AG04450 (cell line): ENCODE results near the gene TMEFF2. TPM values are rescaled to one million over a fixed set of nuclear protein-coding genes. Genes with fewer than 3 reads are reported as not detected.
A peak's percentile ranks its signal among the peaks of the same experiment; 100 is the strongest.

ENCODE experiments used
- CTCF ChIA-PET: fragments of 300-600, 350-600 bp; formaldehyde crosslinking; extraction: SDS; loops from one replicate; lab custom pipeline; 2022; ENCODE audit warnings: antibody characterized with exemption, inconsistent platforms; lab: Charles Lee
- POLR2A ChIA-PET: fragments of 350-600 bp; formaldehyde crosslinking; extraction: SDS; loops from one replicate; lab custom pipeline; 2021; ENCODE audit warnings: antibody characterized with exemption, inconsistent platforms; lab: Yijun Ruan, JAX
- DNase-seq: peaks from one replicate; pipeline ENCODE4 v3.0.0-alpha.2; 2011; ENCODE audit warnings: low read depth, low spot score
- H3K27ac ChIP-seq: one replicate; pipeline ENCODE4 v1.5.1; 2012; ENCODE audit warnings: low read depth, low read length, control low read depth
- H3K27me3 ChIP-seq: one replicate; pipeline ENCODE4 v1.6.0; 2012; ENCODE audit warnings: low read length; ENCODE audit not compliant: control insufficient read depth, insufficient read depth
- H3K4me3 ChIP-seq: 2 replicates; pipeline ENCODE4 v1.5.1; 2011; ENCODE audit warnings: mild to moderate bottlenecking, low read depth, low read length, control low read depth
- H3K9me3 ChIP-seq: 2 replicates; pipeline ENCODE4 v1.5.1; 2012; ENCODE audit warnings: low read length; ENCODE audit not compliant: control insufficient read depth, insufficient read depth
- polyA plus RNA-seq: library from polyadenylated mRNA; depleted of rRNA; stranded (reverse); fragments of >200 nt; gene quantifications from 2 replicates; pipeline ENCODE4 v1.2.3, GENCODE V29; 2011
- TF ChIP-seq, protein P1 (sequence below): IDR thresholded peaks from 2 replicates; pipeline ENCODE4 v1.5.1; 2011; ENCODE audit warnings: low read depth, low read length, control low read depth, inconsistent platforms

Gene TMEFF2
- polyA plus RNA-seq, 1 experiment = 4.1 TPM

DNA sequence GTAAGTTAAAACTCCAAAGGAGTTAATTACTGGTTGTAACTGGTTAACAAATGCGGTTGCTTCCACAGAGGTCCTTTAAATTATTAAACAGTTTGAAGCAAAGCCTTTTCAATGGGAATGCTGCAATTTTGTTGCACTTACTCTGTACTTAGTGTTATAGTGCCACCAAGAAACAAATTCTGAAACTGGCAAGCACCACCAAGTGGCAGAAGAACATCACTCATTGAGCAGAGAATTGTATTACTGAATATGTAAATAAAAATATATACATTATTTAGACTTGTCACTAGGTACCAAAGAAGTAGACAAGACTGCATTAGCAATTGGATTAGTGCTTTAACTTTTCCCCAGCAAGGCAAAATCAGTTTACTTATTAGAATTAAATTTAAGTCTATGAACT lies 2.6 kb upstream of the TMEFF2 start:
- H3K9me3 ChIP-seq = no peaks in the 10 kb centered on the region
- peaks cover 3% of the 10 kb centered on the region for H3K27me3 ChIP-seq
- no peak overlapping the region for H3K27ac ChIP-seq
- TF ChIP-seq, protein P1, sequence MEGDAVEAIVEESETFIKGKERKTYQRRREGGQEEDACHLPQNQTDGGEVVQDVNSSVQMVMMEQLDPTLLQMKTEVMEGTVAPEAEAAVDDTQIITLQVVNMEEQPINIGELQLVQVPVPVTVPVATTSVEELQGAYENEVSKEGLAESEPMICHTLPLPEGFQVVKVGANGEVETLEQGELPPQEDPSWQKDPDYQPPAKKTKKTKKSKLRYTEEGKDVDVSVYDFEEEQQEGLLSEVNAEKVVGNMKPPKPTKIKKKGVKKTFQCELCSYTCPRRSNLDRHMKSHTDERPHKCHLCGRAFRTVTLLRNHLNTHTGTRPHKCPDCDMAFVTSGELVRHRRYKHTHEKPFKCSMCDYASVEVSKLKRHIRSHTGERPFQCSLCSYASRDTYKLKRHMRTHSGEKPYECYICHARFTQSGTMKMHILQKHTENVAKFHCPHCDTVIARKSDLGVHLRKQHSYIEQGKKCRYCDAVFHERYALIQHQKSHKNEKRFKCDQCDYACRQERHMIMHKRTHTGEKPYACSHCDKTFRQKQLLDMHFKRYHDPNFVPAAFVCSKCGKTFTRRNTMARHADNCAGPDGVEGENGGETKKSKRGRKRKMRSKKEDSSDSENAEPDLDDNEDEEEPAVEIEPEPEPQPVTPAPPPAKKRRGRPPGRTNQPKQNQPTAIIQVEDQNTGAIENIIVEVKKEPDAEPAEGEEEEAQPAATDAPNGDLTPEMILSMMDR = no peak
- ChIA-PET POLR2A (no interaction called here), CTCF (no interaction called here)
- DNase-seq = no peak
- H3K4me3 ChIP-seq = no peak overlapping the region

DNA sequence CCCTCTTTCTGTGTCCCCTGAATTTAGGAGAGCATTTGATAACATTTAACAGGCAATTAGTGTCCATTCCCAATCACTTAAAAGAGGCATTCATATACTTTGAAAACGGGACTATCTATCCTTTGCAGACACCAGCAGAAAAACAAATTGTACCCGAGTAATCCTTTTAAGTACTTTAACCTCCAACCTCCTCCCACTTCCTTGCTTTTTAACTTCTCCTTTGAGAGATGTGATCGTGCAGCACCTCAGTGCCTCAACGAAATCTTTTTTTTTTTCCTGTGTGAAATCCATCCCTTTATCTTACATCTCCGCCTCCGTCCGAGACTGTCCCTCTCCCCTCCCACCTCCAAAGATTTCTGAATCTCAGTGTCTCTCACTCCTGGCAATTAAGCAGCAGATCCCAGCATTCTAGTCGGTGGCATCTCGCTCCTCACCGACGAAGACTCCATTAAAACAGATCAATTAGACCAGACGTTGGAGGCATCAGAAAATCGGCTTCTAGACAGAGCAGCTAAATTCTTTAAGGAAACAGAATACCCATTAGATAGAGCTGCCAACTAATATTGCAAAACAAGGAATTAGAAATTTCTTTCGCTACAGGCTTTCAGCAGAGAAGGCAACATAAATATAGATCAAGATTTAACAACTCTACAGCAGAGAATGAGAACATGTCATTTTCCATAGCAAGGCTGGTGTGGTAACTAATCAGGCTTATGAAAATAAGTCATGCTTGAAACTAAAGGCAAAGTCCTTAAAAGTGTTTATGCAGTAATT lies 1.9 kb upstream of the TMEFF2 start:
- DNase-seq = no peak
- Histone ChIP-seq H3K9me3 (no peaks in the 10 kb centered on the region), H3K4me3 (peak overlapping the region; percentile 77), H3K27me3 (peaks cover 3% of the 10 kb centered on the region), H3K27ac (no peak overlapping the region)
- ChIA-PET CTCF (interaction anchor here (0.5 to 0.9 kb wide), 2 partner anchors 631 to 653 kb away, joined by 3 to 5 read pairs; no protein-coding TSS in a partner anchor), POLR2A (no interaction called here)
- TF ChIP-seq, protein P1 = no peak

DNA sequence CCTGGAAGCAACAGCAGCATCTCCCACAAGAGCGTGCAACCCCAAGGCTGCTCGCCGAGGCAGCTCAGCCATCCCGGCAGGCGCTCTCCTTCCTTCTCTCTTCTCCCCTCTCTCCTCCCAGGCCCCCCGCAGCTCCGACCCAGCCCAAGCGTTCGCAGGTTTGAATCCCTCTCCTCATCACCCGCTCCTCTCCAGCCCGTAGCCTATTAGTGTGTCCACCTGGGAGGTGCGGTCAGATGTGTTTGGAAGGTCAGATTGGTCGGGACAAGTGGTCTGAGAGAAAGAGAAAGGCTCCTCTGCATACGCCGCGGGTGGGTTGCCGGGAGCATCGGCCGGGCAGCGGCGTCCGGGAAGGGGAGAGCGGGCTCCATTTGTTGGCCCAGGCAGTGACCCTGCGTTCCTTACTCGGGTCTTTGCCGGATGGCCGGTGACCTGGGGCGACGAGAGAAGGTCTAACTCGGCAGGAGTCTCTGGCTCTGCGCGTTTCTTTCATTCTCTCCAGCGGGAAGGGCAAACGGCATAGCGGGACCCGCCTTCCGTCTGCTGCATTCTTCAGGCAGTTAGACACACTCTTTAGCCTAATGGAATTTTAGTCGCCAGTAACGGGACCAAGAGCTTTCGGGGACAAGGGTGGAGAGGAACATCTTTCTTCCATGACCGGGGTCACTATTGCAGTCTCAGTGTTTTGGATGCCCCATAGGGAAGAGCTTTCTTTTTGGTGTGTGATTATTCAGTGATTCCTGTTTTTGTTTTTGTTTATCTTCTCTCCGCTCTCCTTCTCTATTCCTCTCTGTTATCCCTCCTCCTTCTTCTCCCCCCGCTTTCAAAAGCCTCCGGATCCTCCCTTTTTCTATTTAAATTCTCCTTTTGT lies 1.1 kb upstream of the TMEFF2 start:
- peaks cover 3% of the 10 kb centered on the region for H3K27me3 ChIP-seq
- POLR2A ChIA-PET = interaction anchor here (0.5 kb wide), 1 partner anchor 51 kb away, joined by 3 read pairs; no protein-coding TSS in a partner anchor

DNA sequence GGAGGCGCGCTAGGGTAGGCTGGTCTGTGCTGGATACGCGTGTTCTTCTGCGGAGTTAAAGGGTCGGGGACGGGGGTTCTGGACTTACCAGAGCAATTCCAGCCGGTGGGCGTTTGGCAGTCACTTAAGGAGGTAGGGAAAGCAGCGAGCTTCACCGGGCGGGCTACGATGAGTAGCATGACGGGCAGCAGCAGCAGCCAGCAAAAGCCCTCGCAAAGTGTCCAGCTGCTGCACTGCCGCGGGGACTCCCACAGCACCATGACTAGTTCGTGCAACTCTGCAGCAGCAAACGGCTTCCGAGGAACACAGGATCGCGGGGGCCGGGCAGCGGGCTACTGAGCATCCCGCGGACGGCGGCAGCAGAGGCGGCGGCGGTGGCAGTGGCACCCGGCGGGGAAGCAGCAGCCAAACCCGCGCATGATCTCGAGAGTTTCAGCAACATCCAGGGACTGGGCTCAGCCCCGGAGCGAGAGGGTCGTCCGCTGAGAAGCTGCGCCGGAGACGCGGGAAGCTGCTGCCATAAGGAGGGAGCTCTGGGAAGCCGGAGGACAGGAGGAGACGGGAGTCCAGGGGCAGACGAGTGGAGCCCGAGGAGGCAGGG lies 368 bp downstream of the TMEFF2 start:
- Histone ChIP-seq H3K4me3 (peak overlapping the region; percentile 77), H3K27me3 (peaks cover 3% of the 10 kb centered on the region), H3K9me3 (no peaks in the 10 kb centered on the region), H3K27ac (no peak overlapping the region)
- TF ChIP-seq, protein P1 = no peak
- DNase-seq = no peak
- CTCF ChIA-PET = interaction anchor here (0.6 to 3.5 kb wide), 7 partner anchors 11 to 382 kb away, joined by 3 to 16 read pairs (median 6); no protein-coding TSS in a partner anchor
- POLR2A ChIA-PET = interaction anchor here (1.6 kb wide), 1 partner anchor 347 kb away, joined by 3 read pairs; the partner anchor contains the start of gene CAVIN2

More for the DNA sequence above, 1.1 kb upstream of the TMEFF2 start:
- no peak overlapping the region for H3K27ac ChIP-seq
- CTCF ChIA-PET = interaction anchor here (0.5 to 3.5 kb wide), 6 partner anchors 33 to 652 kb away, joined by 3 to 16 read pairs (median 6); no protein-coding TSS in a partner anchor
- TF ChIP-seq, protein P1 = no peak
- H3K9me3 ChIP-seq = no peaks in the 10 kb centered on the region
- no peak for DNase-seq
- peak overlapping the region; percentile 77 for H3K4me3 ChIP-seq
